ENCODE measurements around the gene IGFL1.
"Not testable (repeated sequence)": the region's sequence is repeated elsewhere in the genome, so short reads cannot be mapped to it uniquely, and the experiment has no call there.

IGFL1 gene

GRCh38 chr19:46221981-46222610 lies 7.4 kb upstream of the IGFL1 start:
- in situ Hi-C loops (cut with MboI; ENCODE audit: low sequenced_read_pairs), result no loop called here

- in situ Hi-C loops (cut with MboI; ENCODE audit: low sequenced_read_pairs), result not testable (repeated sequence)
Measured at GRCh38 chr19:46223787-46224186, 5.8 kb upstream of the IGFL1 start.

- in situ Hi-C loops (cut with MboI; ENCODE audit: low sequenced_read_pairs), result no loop called here
Measured at GRCh38 chr19:46224773-46225172, 4.8 kb upstream of the IGFL1 start.

DNA sequence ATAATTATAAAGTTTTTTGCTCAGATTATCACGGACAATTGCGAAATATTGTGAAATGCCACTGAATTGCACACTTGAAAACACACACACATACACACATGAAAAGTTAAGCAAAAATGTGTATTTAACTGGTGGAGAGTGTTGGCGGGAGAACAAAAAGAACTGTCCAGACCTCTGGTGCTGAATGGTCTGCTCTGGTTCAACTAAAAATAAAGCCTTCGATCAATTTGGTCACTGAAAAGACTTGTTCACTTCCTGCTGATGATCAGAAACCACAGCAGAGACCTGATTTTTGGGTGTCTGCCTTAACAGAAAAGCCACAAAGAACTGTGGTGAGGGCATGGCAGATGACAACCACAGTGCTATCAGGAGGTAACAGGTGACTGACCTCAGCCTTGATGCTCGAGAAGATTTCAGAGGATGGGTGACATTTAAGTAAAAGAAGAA lies 4.0 kb upstream of the IGFL1 start:
- in situ Hi-C loops (cut with MboI; ENCODE audit: low sequenced_read_pairs), result no loop called here

DNA sequence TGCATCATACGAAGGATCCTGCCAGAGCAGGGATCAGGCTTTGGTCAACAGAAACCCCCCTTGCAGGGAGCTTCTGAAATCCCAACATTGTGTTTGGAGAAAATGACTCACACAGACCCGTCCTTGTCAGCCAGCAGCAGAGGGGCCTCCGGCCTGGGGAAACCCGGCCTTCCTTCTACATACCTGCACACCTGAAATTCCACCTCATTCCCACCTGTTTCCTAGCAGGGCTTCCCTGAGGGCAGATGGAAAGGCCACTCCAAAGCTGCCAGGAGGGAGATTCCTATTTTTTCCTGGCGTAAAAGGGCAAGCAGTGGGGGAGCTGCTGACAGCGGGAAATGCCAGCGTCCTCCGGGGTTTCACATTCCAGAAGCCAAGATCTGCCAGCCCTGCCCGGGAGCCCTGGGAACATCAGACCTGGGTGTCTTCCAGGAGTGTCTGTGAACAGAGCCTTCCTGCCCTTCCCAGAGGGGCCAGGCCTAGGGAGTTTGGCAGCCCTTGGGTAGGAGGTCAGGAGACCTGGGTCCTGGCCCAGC lies 3.0 kb upstream of the IGFL1 start:
- in situ Hi-C loops (cut with MboI; ENCODE audit: low sequenced_read_pairs), result no loop called here

GRCh38 chr19:46232029-46232428 lies 2.5 kb downstream of the IGFL1 start:
- in situ Hi-C loops (cut with MboI; ENCODE audit: low sequenced_read_pairs), result no loop called here

GRCh38 chr19:46232468-46232867 lies 2.9 kb downstream of the IGFL1 start:
- in situ Hi-C loops (cut with MboI; ENCODE audit: low sequenced_read_pairs), result no loop called here

DNA sequence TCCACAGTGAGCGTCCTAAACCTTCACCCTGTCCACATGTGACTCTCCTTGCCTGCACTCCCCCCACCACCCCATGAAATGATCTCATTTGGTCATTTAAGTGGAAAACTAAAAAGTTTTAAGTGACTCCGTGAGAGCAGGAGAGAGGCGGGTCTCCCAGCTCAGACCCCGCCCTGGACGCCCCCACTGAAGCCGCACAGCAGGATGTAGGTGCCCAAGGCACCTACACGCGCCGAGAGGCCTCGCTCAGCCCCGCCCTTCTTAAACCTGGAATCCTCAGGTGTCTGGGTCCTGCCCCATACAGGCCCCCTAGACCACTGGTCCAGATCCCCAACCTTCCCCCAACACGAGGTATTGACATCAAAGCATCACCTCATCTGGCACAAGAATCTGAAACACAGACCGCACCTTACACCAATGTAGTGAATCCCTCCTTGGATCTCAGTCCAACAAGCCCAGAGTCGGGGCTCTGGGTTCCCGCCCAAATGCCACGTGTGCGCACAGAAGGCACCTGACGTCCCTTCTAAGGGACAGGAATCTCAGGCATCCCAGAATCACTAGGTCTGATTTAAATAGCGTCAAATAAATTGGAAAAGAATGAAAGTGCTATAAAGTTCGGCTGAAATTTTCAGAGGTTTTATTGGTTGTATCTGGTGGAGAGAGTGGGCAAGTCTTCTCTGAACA lies 3.5 kb downstream of the IGFL1 start:
- in situ Hi-C loops (cut with MboI; ENCODE audit: low sequenced_read_pairs), result no loop called here

DNA sequence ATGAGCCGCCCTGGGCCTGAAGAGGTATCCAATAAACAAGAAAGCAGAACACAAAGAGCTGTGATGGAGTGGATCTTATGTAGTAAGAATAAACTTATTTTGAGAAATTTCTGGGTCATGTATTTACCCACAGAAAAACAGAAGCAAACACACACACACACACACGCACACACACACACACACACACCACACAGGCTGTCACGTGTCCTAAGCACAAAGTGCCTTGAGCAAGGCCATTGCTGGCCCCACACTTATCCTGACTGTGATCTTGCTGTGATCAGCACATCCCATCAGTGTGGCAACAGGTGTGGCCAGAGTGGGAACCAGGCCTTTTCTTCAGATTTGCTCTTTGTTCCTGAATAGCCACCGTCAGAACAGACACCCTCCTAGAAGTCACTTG lies 4.3 kb downstream of the IGFL1 start:
- in situ Hi-C loops (cut with MboI; ENCODE audit: low sequenced_read_pairs), result not testable (repeated sequence)

DNA sequence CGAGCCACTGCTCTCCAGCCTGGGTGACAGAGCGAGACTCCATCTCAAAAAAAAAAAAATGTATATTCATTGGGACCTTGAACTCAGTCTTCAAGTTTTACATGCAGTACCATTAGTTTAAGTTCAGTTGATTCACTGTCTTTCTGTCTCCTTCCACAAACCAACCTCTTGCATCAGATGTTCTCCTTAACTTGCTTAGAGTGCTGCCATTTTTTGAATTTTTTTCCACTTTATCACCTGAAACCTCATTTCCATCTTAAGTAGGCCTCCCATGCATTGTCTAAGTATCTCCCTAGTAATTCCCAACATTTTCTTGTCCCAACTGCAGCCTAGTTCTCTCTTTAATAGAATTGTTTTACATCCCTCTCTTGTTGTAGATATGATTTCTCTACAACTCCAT lies 8.6 kb downstream of the IGFL1 start:
- in situ Hi-C loops (cut with MboI; ENCODE audit: low sequenced_read_pairs), result not testable (repeated sequence)

GRCh38 chr19:46239193-46240024 lies 9.9 kb downstream of the IGFL1 start:
- in situ Hi-C loops (cut with MboI; ENCODE audit: low sequenced_read_pairs), result no loop called here

DNA sequence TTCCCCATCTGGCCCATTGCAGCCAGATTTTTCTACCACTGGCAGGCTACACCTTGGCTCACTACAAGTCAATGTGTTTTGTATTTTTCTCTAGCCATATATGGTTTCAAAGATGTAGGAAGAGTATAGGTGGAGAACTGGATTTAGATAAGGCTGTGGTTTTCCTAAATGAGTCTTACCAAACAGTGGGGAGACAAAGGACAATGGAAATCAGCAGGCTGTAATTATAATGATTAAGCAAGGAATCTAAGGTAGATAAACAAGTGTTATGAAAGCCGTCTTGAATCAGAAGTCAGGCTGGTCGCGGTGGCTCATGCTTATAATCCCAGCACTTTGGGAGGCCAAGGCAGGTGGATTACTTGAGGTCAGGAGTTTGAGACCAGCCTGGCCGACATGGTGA lies 11.2 kb downstream of the IGFL1 start:
- in situ Hi-C loops (cut with MboI; ENCODE audit: low sequenced_read_pairs), result no loop called here

DNA sequence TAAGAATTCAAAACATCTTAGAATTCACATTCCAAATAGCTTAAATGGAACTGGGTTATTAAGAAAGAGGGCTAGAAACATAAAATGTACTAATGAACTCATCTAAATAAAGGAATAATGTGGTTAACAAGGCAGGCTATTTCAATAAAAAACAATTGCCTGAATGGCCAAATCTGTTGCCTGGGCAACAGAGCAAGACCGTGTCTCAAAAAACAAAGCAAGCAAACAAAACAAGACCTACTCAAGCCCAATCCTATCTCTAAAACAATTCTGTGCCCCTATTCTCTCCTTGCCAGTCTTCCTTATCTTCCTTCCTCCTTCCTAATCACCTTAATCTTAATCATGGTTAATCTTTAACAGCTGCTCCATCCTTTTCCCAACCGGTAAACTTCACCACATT lies 12.1 kb downstream of the IGFL1 start:
- in situ Hi-C loops (cut with MboI; ENCODE audit: low sequenced_read_pairs), result no loop called here

GRCh38 chr19:46243081-46243654 lies 13.6 kb downstream of the IGFL1 start:
- in situ Hi-C loops (cut with MboI; ENCODE audit: low sequenced_read_pairs), result not testable (repeated sequence)

GRCh38 chr19:46250076-46250735 lies 20.7 kb downstream of the IGFL1 start:
- in situ Hi-C loops (cut with MboI; ENCODE audit: low sequenced_read_pairs), result no loop called here

GRCh38 chr19:46251416-46251815 lies 21.9 kb downstream of the IGFL1 start:
- in situ Hi-C loops (cut with MboI; ENCODE audit: low sequenced_read_pairs), result no loop called here

DNA sequence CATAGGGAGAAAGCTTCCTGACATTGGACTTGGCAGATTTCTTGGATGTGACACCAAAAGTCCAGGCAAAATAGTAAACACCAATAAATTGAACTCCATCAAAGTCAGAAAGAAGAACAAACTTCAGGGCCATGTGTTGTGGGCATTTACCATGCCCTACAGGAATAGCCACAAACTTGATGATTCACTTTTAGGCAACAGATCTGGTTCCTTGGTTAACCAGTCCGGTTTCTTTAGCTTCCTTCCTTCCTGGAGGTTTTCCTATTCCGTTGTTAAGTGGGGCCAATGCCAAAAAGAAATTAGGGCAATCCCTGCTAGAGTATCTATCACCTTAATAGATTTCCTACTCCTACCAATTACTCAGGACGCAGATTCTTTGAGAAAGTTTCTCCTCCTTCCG lies 25.2 kb downstream of the IGFL1 start:
- in situ Hi-C loops (cut with MboI; ENCODE audit: low sequenced_read_pairs), result no loop called here

DNA sequence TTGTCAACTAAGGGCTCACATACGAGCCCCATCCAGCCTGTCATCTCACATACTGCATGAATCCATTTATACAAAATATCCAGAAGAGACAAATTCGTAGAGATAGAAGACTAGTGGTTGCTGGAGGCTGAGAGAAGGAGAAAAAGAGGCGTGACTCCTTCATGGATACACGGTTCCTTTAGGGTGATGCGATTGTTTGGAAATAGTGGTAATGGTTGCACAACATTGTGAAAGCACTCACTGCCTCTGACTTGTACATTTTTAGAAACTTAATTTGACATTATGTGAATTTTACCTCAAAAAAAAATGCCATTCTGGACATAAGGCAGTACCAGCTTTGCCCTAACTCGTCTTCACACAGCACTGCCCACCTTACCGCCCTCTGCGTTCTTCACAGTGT lies 27.3 kb downstream of the IGFL1 start:
- in situ Hi-C loops (cut with MboI; ENCODE audit: low sequenced_read_pairs), result no loop called here

GRCh38 chr19:46261501-46261900 lies 32.0 kb downstream of the IGFL1 start:
- in situ Hi-C loops (cut with MboI; ENCODE audit: low sequenced_read_pairs), result loop anchor here (10.0 kb wide), 1 partner anchor 177 kb away; no protein-coding TSS in a partner anchor

DNA sequence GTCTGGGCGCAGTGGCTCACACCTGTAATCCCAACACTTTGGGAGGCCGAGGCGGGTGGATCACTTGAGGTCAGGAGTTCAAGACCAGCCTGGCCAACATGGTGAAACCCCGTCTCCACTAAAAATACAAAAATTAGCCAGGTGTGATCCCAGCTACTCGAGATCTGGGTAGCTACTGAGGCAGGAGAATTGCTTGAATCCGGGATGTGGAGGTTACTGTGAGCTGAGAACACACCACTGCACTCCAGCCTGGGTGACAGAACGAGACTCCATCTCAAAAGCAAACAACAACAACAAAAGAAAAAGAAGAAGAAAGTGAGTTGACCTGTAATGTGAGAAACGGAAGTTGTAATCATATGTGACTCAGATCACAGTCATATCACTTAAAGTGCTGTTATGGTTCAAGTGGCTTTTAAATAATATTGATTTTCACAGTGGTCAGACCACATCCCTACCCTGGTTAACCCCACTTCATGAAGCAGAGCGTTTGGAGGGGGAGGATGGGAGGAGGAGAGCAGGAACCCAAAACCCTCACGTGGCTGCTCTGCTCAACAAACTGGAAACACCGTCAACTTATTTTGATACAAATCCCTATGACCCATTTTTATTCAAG lies 33.2 kb downstream of the IGFL1 start:
- in situ Hi-C loops (cut with MboI; ENCODE audit: low sequenced_read_pairs), result loop anchor here (10.0 kb wide), 1 partner anchor 178 kb away; no protein-coding TSS in a partner anchor
